SK-MEL-5 (cell line): Measurements from ENCODE around the gene ADGRD2. TPM values are rescaled to one million over a fixed set of nuclear protein-coding genes. Genes with fewer than 3 reads are reported as not detected.

Source experiments
- DNase-seq: peaks from one replicate; pipeline ENCODE4 v3.0.0-alpha.2; 2016; ENCODE audit warnings: low read depth, low spot score
- in situ Hi-C: cut with HindIII; loops from 2 replicates; pipeline ENCODE4 v1.10.0; 2016; ENCODE audit warnings: low sequenced_read_pairs, high pct_unique_total_duplicates, low pct_unique_long_range_greater_than_20kb
- total RNA-seq: library from RNA; depleted of rRNA; stranded (reverse); fragments of >200 nt; shearing (Covaris generic); gene quantifications from 2 replicates; pipeline ENCODE4 v1.2.3, GENCODE V29; 2014

ADGRD2 gene
- total RNA-seq, 1 experiment from 2014 or later, result not detected

DNA sequence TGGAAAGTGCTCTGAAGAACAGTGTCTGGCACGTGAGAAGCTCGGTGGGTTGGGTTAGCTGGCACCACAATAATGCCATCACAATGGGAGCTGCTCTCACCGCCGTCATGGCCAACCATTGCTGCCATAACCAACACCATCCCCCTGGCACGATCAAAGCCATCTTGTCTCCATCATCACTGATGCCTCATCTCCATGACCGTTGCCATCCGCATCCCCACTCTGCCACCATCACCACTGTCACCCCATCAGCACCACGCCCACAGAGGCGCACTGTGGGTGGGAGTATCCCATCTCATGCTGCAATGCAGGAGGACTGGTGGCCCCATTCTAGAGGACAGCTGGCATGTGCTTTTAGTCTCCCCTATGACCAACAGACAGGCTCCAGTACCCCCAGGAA is 33.2 kb downstream of the ADGRD2 start:
- no peak for DNase-seq
- in situ Hi-C loops, result no loop called here

DNA sequence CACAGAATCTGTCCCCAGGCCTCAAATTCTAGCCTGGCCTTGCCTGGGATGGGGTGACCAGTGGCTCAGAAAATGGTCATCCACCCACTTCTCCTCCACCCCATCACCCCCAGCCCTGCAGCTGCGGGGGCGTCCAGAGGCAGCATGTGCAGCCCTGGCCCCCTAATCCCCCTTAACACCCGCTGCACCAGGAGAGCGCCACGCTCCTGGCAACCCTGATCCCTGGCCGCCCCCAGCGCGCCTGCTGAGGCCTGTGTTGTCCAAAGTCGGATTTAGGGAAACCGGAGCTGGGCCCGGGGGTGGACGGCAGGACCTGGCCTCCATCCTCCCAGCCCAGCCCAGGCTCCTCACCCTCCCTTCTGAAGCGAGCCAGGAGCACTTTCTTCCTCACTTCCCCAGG is 35.0 kb downstream of the ADGRD2 start:
- in situ Hi-C loops, result no loop called here

DNA sequence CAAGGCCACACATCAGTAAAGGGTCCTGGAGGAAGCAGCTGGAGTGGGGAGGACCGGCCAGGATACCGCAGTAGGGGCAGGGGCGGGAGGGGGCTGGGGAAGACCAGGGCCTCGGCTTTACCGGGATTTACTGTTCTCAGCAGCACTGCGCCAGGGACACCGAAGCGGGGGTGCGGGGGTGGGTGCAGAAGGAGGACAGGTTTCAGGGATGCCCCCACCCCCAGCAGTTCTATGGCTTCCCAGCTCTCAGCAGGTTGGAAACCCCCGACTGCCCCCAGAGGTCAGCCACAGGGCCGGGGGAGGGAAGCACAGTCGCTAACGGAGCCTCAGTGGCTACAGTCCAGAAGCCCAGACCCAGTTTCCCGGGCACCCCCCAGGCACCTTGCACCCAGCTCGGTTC is 35.7 kb downstream of the ADGRD2 start:
- in situ Hi-C loops, result no loop called here
- no peak for DNase-seq

More for the DNA sequence above, 35.0 kb downstream of the ADGRD2 start:
- DNase-seq, result no peak

DNA sequence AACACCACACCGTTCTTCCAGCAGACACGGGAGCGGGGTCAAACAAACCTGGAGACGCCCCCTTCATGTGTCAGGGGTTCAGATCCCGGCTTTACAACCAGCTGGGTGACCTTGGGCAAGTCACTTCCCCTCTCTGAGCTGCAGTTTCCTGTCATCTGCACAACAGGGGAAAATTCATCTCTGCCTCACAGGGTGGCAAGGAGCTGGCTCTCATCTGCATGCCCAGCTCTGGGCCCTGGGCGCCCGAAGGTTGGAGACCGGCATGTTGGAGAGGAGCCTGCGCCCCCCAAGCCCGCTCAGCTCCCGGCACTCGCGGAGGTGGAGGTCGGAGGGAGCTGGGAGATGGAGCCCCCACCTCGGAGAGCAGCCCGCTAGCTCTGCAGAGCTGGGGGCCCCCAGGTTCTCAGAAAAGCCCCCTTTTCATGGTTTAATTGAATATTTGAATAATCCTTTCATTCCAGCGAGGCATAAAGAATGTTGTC is 36.6 kb downstream of the ADGRD2 start:
- DNase-seq, result no peak
- in situ Hi-C loops, result no loop called here

DNA sequence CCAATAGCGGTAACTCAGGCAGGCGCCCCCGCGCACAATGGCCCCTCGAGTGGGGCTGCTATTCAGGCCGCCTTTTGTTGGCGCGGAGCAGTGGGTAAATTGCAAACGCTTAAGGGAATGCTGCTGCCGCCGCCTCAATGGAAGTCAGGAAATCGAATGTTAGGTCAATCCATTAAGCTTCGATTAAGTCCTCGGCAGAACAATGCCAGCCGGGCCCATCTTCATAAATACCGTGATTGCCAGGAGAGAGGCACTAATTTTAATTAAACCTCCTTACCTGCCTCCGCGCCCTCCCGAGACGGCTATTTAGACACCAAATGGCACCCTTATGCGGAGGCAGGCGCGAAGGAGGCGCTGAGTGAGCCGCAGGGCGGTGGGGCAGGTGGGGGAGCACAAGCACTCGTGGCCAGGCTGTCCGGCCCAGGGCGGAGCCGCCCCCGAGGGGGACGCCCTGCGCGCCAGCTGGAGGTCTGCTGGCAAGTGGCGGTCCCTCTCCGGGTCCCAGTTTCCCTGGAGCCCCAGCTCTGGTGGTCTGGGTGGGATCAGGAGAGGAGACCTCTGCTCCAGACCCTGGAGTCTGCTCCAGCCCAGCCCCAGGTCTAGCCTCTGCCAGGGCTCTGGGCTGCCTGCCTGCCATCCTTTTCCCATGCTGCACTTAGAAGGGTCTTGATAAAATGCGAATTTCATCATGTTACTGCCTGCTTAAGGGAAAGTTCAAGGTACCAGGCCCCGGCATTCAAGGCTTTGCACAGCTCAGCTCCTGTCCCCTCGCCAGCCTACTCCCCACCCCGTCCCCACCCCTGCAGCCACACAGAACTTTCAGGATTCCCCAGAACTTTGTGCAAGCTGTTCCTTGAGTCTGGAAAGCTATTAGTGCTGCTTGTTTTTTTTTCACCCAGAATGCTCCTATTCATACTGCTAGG is 37.3 kb downstream of the ADGRD2 start:
- DNase-seq, result no peak
- in situ Hi-C loops, result no loop called here

DNA sequence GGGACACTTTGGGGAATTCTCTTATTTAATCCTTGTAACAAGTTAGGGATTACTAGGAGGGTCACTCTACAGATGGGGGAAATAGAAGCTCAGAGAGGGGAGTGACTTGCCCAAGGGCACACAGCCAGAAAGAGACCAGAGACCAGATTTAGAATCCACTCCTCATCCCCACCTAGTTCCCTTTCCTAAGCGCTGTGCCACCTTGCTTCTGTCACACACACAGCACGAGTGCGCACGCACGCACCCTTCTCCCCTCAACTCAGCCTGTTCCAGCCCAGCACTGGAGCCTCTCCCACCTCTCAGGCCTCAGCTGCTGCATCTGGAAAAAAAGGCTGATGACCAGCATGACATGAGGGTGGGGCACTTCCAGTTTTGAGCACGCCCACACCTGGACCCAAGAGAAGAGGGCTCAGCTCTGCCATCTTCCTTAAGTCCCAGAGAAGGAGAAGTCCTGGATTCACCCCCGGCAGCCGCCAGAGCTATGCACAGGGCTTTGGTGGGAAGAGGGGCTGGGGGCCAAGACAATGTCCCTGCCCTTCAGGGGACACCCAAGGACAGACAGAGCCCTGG is 38.5 kb downstream of the ADGRD2 start:
- DNase-seq, result no peak
- in situ Hi-C loops, result no loop called here

DNA sequence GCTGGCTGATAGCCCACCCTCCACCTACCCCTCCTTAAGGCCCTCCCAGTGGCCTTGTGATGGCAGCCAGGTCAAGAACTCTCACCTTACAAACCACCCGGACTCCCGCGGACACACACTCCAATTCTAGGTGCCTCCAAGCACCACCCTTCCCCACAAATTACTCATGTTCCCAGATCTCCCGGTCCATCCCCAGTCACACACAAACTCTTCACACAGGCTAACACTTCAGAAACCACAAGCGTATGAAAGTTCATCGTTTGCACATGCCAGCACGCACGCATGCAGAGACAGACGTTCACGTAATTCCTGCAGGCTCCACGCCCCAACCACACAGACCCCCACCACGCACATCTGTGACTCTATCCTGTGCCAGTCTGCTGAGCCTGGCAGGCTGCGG is 39.0 kb downstream of the ADGRD2 start:
- DNase-seq, result no peak

DNA sequence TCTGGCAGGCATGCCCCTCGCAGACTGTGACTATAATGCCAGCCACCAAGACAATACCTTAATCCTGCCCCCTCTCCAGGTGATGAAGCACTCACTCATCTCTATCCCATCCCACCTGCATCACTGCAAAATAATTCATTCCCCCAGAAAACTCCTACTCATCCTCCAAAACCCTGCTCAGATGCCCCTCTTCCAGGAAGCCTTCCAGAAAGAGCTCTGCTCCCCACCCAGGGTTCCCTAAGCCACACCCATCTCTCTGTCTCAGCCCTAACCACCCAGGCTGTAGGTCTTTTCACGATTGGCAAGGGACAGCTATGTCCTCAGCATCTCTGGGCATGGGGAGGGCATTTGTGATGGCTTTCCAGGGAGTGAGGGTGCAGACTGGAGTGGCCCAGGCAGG is 39.8 kb downstream of the ADGRD2 start:
- in situ Hi-C loops, result no loop called here
- no peak for DNase-seq

More for the DNA sequence above, 39.0 kb downstream of the ADGRD2 start:
- in situ Hi-C loops, result no loop called here

DNA sequence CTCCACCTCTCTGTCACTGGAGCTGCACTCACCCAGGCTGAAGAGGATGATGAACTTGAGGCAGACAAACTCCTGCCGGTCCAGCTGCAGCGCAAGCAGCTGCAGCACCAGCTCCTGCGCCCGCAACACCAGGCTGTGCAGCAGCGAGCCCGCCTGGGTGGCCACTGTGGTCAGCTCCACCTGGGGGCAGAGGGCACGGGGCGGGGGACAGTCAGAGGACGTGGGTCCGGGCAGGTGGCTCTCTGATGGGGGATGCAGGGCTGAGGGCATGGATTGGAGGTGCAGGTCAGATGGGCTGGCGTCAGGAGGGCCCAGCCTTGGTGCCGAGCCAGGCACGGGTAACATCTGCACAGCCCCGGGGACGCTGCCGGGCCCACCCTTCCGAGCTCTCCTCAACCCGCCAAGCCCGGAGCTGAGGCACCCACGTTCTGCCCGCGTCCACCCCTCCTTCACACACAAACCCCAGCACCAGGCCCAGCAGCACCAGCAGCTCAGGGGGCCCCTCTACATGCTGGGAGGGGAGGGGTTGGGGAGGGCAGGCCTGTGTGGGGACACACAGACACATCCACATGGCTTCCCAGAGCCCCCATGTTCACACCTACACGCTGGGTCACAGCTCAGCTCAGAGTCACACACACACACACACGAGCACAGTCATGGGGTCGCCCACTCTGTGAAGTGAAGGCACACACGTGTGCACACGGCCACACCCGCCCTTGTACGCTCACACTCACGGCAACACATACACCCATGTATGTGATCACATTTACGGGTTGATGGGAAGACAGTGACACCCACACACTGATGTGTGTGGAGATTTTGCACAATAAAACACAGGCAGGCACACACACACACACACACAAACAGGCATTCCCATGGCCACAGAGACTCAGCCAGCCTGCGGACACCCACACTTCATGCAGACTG is 41.1 kb downstream of the ADGRD2 start:
- no peak for DNase-seq
- in situ Hi-C loops, result no loop called here

DNA sequence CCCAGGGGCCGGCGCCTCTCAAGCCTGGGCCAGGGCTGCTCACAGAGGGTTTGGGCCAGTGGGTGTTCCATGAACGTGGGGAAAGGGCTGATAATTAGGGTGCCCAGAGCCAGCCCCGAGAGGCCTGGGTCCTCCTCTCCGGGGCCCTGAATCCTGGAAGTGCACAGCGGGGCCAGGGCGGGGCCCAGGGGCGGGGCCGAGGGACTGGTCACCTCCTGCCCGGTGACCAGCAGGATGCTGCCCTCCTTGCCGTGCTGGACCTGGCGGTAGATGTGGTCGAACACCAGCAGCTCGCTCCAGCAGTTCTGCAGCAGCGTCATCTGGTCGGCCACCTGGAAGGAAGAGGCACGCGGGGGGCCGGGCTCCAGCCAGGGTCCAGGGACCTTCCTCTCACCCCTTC is 42.6 kb downstream of the ADGRD2 start:
- in situ Hi-C loops, result no loop called here
- no peak for DNase-seq

DNA sequence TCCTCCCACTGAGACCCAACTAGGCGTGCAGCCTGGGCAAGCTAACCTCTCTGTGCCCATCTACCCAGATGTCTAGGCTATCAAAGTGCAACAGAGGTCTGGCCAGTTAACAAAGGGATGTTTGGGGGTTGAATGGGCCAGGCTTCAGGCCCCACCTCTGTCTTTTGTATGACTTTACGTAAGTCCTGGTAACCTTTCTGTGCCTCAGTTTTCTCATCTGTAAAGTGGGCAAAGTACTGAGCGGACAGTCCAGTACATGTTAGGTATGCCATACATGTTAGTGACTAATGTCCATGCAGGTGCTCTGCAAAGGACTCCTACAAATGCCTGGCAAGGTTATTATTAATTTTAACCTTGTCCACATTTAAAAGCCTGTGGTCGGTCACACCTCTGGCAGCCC is 43.0 kb downstream of the ADGRD2 start:
- in situ Hi-C loops, result no loop called here
- no peak for DNase-seq

DNA sequence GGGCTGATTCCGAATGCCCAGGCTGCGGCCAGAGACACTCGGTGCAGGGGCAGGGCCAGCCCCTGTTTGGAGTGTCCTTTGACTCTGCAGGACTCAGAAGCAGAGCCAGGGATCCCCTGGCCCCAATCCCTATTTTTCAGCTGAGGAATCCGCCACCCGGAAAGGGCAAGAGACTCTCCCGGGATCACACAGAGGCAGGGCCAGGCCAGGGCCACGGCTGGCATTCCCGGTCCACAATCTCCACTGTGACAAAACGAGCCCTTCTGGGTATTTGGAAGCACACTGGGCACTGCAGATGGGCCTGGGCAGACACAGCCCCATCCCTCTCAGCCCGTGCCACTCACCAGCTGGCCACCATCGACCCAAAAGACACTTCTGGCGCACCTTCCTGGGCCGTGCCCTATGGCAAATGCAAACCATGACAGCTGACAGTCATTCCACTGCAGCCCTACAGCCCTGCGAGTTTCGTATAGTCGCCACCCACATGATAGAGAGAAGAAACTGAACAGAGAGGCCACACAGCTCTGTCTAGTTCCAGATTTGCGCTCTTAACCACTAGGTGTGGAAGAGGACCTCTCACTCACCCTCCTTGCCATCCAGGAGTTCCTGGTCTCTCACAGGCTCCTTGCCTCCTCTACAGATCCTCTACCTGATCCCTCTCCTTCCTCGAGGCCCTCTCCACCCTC is 43.7 kb downstream of the ADGRD2 start:
- in situ Hi-C loops, result no loop called here
- no peak for DNase-seq

DNA sequence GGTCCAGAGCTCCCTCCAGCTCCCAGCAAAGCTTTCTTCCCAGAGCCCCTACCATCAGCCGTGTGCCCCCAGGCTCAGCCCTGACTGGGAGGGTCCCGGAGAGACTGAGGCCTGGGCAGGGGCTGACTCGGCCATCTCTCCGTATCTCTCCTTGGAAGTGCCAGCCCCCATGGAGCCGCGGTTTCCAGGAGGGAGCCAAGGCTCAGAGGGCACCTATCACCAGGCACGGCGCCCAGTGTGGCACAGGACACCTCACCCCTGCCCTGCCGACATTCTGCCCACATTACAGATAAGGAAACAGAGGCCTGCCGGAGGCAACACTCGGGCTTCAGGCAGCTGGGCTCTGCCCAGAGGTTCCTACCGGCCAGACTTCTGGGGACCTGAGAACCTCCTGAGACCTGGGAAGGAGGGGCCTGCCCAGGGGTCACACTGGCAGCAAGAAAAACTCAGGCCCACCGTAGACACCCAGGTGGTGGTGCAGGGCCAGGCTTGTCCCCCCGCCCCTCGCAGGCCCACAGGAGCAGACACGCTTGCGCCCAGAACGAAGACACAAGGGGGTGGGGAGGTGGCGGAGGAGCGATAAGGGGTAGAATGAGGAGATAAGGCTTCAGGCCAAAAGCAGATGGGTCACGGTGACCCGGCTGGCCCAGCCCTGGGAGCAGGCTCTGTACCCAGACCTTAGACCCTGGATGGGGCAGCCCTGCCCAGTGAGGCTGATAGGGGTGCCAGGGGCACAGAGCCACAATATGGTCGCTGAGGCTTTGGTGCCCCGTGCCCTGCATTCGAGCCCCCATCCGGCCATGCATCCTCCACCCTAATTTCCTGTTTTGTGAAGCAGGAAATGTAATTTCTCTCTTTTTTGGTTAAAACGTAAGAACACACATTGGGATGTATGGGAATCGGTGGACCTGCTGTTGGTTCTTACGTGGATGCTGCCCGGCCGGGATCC is 45.1 kb downstream of the ADGRD2 start:
- in situ Hi-C loops, result no loop called here
- DNase-seq, result no peak

DNA sequence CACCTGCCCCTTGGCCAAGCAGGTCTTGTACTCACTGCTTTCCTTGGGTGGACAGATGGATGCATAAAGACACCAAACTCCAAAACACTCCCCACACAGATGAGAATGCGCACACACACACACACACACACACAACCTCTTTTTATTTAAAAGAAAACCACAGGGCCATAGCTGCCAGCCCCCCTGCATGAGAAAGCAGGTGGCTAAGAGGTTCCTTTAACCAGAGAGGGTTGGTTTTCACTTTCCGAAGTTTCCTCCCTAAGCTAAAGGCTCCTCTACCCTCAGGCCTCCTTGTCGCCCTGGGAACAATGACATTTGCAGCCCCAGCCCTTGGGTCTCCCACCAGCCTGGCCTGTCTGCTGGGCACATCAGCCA is 45.8 kb downstream of the ADGRD2 start:
- in situ Hi-C loops, result no loop called here
- no peak for DNase-seq

DNA sequence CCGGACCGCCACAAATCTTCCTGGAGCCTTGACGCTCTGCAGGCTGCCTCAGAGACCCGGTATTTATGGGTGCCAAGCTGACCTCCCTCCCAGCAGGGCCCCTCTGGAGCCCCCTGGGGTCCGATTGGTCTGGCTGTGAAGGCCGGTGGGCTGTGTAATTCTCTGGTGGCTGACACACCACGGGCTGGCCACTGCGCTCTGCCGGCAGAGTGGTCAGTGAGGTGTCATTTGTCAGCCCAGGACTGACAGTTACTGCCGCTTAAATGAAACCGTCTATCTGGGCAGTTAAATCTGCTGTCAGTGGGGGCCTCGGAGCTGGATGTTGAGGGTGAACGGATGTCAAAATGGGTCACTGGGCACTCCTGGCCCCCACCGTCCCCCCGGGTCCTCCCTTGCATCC is 46.2 kb downstream of the ADGRD2 start:
- in situ Hi-C loops, result no loop called here
- DNase-seq, result no peak

DNA sequence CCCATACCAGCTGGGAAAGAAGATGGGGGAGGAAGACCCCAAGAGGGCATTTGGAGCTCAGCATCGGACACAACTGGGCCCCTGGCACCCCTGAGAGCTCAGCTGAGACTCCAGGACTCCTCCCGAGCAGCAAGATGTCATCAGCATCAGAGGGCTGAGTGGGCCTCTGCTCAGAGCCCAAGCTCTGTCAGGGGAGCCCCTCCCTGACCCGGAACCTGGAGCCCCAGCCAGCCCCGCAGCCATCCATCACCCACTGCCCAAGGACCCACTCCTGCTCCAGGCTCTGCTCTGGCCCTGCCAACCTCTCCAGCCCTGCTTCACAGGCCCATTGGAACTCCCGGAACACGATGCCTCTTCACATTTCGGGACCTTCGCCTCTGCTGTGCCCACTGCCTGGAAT is 47.2 kb downstream of the ADGRD2 start:
- DNase-seq, result no peak
- in situ Hi-C loops, result no loop called here

DNA sequence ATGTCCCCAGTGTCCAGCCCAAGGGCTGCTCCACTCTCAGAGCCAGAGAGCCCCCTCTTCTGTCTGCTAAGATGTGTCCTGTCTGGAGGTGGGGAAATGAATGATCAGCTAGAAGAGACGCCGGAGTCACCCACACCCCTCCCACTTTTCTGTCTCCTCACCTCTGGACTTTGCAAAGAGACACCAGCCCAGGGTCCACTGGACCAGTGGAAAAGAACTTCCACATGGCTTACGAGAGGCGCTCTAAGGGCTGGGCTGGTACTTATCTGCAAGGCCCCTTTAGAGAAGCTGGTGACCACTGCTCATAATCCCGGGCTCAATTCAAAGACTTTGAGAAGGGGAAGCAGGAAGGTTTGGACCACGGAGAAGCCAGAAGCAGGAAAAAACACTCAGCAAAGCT is 47.8 kb downstream of the ADGRD2 start:
- DNase-seq, result no peak
- in situ Hi-C loops, result no loop called here
